HEK293T (cell line): ENCODE results near the gene SSH2.

Experiments used
- ARNT ChIP-seq: fragments of 450-650 bp; IDR thresholded peaks from 2 replicates; pipeline ENCODE4 v1.6.1; 2017; ENCODE audit warnings: mild to moderate bottlenecking
- BHLHE40 ChIP-seq: fragments of 450-650 bp; IDR thresholded peaks from 2 replicates; pipeline ENCODE4 v1.6.1; 2016; ENCODE audit warnings: mild to moderate bottlenecking, moderate library complexity, borderline replicate concordance
- CTBP1 ChIP-seq: fragments of 450-650 bp; IDR thresholded peaks from 2 replicates; pipeline ENCODE4 v1.6.1; 2016; ENCODE audit warnings: borderline replicate concordance
- ELF4 ChIP-seq: fragments of 450-650 bp; IDR thresholded peaks from 2 replicates; pipeline ENCODE4 v1.6.1; 2017; ENCODE audit warnings: antibody characterized with exemption
- FOXA1 ChIP-seq: fragments of 450-650 bp; IDR thresholded peaks from 2 replicates; pipeline ENCODE4 v1.6.1; 2016; ENCODE audit warnings: mild to moderate bottlenecking
- FOXM1 ChIP-seq: fragments of 450-650 bp; IDR thresholded peaks from 2 replicates; pipeline ENCODE4 v1.6.1; 2017; ENCODE audit warnings: mild to moderate bottlenecking, borderline replicate concordance
- HDGF ChIP-seq: fragments of 450-650 bp; IDR thresholded peaks from 2 replicates; pipeline ENCODE4 v1.6.1; 2017; ENCODE audit warnings: antibody characterized with exemption, borderline replicate concordance
- NFRKB ChIP-seq: fragments of 450-650 bp; IDR thresholded peaks from 2 replicates; pipeline ENCODE4 v1.6.1; 2016; ENCODE audit warnings: mild to moderate bottlenecking, moderate library complexity
- SP1 ChIP-seq: fragments of 450-650 bp; IDR thresholded peaks from 2 replicates; pipeline ENCODE4 v1.6.1; 2017
- SUZ12 ChIP-seq: fragments of 450-650 bp; IDR thresholded peaks from 2 replicates; pipeline ENCODE4 v1.6.1; 2016; ENCODE audit warnings: mild to moderate bottlenecking
- TARDBP ChIP-seq: fragments of 450-650 bp; IDR thresholded peaks from 2 replicates; pipeline ENCODE4 v1.6.1; 2016
- ZNF384 ChIP-seq: fragments of 450-650 bp; IDR thresholded peaks from 2 replicates; pipeline ENCODE4 v1.6.1; 2016
- TF ChIP-seq, protein P1 (sequence below): fragments of 450-650 bp; IDR thresholded peaks from 2 replicates; pipeline ENCODE4 v1.6.1; 2016

DNA sequence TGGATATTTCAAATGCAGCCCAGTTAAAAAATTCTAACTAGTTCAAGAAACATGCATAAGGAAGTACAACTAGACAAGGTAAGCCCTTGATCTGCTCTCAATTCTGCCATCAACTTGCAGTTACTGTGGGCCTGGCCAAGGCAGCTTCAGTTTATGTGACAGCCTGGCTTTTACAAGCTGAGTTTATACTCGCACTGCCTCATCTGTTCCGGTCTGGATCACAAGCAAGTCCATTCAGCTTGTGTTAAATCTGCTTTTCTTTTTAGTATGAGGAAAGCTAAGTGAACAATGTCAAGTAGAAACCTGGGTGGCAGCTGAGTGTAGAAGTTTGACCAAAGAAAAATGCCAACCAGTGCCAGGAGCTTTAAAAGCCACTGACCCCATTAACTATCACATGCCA is 230.7 kb downstream of the SSH2 start:
- TF ChIP-seq ZNF384 (no peak), FOXM1 (no peak), ELF4 (no peak), SUZ12 (no peak), TARDBP (no peak), ARNT (no peak), BHLHE40 (no peak), FOXA1 (no peak), CTBP1 (no peak), HDGF (no peak), SP1 (no peak), NFRKB (no peak)
- TF ChIP-seq, protein P1, sequence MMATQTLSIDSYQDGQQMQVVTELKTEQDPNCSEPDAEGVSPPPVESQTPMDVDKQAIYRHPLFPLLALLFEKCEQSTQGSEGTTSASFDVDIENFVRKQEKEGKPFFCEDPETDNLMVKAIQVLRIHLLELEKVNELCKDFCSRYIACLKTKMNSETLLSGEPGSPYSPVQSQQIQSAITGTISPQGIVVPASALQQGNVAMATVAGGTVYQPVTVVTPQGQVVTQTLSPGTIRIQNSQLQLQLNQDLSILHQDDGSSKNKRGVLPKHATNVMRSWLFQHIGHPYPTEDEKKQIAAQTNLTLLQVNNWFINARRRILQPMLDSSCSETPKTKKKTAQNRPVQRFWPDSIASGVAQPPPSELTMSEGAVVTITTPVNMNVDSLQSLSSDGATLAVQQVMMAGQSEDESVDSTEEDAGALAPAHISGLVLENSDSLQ = no peak
